Kidney tubule cell (primary cell): ENCODE results near the gene MGAT5.

ENCODE experiments used
- DNase-seq: peaks from one replicate; pipeline ENCODE4 v3.0.0-alpha.2; 2018; ENCODE audit warnings: low spot score

MGAT5 gene

DNA sequence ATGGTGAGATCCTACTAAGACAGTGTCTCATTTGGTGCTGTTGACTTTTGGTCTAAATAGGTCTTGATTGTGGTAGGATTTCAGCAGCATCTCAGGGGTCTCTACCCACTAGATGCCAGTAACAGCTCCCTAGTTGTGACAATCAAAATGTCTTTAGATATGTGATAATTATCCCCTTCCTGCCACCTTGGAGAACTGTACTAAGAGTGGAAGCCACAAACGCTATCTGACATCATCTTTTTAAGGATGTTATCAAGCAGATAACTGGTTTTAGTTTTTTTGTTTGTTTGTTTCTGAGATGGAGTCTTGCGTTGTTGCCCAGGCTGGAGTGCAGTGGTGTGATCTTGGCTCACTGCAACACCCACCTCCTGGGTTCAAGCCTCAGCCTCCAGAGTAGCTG, 3.1 kb downstream of the MGAT5 start:
- DNase-seq = no peak

DNA sequence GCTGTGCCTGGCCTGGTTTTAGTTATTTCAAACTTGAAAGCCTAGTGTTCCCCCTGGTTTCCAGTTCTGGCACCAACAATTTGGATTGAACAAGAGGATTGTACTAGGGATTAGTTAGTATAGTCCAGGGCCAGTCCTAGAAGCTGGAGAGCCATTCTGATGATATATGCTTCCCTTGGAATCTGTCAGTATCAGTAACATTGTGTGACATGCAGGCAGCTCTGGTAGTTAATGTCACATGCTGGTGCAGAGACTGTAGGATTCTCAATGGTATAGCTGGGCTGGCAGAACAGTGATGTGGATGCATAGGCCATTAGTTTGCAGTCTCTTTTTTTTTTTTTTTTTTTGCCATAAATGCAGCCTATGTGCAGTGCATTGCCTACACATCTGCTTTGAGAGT, 3.6 kb downstream of the MGAT5 start:
- no peak for DNase-seq

DNA sequence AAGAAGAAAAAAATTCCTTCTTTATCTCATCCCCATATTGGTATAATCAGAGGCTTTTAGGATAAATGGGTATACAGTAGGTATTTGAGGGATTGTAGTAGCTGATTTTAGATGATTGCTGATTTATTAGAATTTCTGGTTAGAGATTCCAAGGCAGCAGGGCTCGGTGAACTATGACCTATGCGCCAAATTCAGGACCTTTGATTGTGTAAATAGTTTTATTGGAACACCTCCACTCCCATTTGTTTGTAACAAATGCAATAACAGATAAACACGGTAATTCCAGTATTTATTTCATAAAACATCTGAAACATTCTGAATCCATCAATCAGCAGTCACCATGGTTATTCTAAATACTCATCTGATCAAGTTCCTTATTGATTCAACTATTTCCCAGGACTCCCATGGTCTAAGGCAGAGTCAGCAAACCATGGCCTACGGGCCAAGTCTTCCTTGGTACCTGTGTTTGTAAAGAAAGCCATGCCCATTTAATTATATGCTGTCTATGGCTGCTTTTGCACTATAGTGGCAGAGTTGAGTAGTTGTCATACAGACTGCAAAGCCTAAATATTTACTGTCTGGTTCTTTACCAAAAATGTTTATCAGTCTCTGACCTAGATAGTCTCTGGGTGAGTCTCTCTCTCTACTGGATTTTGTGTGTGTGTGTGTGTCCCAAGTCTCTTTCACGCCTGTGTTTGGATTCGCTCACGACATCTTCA, 4.3 kb downstream of the MGAT5 start:
- DNase-seq = no peak

DNA sequence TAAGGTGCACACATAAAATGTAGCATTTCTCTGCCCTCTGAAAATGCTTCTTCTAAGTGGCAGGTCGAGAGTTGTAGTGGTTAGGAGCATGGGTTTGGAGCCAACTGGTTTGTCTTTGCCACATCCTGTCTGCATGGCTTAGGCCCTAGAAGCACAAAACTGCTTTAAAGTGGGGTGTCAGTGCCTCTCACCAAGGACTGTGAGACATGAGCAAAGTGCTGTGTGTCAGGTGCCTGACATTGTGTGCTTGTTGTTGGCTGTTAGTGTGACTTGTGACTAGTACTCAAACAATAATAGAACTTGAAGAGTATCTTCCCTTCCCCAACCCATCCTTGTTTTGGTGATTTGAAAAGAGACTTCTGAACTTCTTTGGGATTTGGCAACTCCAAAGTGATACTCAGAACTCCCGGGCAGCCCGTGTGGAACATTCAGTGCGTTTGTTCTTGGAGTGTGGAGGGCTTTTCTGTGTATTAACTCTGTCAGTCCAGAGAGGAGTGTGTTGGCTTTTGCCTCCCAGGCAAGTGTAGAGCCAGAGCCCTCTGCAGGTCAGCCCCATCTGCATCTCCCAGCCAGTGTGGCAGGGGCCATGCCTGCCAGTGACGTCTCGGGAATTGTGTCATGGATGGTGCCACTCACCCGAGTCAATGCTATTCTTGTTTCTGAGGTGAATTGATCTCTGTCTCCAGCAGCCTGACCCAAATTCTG, 5.0 kb downstream of the MGAT5 start:
- no peak for DNase-seq

DNA sequence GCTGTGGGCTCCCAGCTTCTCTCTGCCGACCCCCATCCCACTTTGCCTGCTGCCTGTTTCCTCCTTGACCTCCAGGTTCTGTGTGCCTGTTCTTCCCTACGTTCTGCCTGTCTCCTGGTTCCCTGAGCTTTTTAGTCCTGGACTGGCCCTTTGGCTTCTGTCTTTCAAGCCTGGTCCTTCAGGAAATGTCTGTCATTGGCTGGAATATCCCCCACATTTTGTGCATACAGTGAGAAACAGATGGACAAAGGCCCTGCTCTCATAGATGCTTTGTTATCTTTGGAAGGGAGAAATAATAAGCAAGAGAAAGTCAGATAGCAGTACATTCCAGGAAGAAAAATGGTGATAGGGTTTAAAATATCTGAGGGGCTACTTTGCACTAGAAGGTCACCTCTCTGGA, 5.7 kb downstream of the MGAT5 start:
- no peak for DNase-seq

- DNase-seq = no peak
Observed at GRCh38 chr2:134259994-134260393, 6.1 kb downstream of the MGAT5 start.

GRCh38 chr2:134260713-134261112, 6.8 kb downstream of the MGAT5 start:
- DNase-seq = no peak

- no peak for DNase-seq
Observed at GRCh38 chr2:134261398-134262131, 7.7 kb downstream of the MGAT5 start.

GRCh38 chr2:134262684-134263083, 8.8 kb downstream of the MGAT5 start:
- no peak for DNase-seq

DNA sequence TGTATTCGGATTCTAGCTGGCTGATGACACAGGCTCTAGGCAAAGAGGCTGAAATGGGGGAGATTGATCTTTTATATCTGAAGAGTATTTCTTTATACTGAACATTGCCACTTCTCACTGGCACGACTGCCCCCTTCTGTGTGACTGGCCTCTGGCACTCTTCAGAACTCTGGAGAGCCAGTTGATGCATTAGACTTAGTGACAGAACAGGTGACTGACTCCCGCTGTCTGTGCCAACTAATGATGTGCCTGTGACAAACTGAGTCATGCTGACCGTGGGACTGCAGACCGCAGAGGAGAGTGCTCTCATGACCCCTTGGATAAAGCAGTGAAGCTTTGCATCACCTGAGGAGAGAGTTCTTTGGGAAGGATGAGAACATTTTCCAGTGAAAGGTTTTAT, 14.4 kb downstream of the MGAT5 start:
- DNase-seq = peak; percentile 89

- no peak for DNase-seq
Observed at GRCh38 chr2:134269230-134269629, 15.4 kb downstream of the MGAT5 start.

DNA sequence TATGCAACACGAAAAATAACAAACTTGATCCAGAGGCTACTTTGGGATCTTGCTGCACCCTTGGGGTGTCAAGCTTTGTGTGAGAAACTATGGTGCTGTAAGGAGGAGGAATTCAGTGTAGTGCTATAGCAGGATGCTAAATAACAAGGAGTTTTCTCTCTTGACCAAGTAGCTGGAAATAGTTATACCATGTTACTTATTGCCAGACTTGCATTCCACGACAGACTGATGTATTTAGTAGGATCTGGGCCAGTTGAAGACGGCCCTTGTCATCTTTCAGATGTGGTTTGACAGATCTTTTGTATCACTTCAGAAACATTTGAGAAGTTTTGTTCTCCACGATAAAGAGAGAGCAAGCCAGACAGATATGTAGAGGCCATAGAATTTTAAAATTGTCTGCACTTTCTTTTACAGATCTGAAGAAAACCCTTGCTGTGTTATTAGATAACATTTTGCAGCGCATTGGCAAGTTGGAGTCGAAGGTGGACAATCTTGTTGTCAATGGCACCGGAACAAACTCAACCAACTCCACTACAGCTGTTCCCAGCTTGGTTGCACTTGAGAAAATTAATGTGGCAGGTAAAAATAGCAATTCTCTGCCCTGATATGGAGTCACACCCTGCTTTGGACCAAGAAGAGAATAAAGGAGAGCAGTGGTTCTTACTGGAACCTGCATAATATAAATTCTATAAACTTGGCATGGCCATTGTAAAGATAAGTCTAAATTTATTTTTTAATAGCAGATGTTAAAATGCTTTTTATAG, 16.3 kb downstream of the MGAT5 start:
- DNase-seq = peak; percentile 68

DNA sequence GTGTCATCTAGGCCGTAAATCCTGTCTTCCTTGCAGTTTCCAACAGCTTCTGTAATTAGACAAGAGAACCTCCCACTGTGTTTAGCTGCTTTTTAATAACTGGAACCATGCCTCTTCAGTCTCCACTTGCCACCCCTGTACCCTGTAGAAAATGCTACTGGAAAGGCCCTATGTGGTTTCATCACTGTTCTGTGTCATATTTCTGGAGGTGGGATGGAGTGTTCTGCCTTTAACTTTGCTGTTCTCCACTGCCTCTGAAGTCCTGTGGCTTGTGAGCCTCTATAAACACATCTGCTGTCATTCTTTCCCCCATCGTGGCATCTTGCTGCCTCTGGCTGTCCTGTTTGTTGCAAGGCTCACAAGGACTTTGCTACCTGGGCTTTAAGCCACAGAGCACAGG, 17.9 kb downstream of the MGAT5 start:
- DNase-seq = no peak

- no peak for DNase-seq
Observed at GRCh38 chr2:134272806-134273205, 18.9 kb downstream of the MGAT5 start.

GRCh38 chr2:134273256-134273983, 19.5 kb downstream of the MGAT5 start:
- no peak for DNase-seq

DNA sequence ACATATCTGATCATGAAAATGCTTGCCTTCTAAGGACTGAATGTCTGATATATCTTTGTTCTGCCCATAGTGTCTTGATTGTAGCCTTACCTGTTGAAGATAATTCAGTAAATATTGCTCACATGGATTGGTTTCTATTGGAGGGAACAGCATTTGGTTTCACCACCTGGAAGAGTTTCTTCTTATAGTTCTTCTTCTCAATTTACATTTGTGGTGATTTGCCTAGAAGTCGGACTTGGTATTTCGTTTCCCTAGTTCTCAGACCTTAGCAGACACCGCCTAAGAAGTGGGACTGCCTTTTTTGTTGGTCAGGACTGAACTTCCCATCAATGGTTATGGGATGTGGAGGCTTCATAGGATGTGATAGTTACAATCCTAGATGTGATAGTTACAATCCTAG, 20.2 kb downstream of the MGAT5 start:
- no peak for DNase-seq

- no peak for DNase-seq
Observed at GRCh38 chr2:134275058-134275862, 21.4 kb downstream of the MGAT5 start.

- DNase-seq = peak; percentile 51
Observed at GRCh38 chr2:134276381-134277172, 22.7 kb downstream of the MGAT5 start.

- peak; percentile 76 for DNase-seq
Observed at GRCh38 chr2:134277223-134277622, 23.4 kb downstream of the MGAT5 start.

DNA sequence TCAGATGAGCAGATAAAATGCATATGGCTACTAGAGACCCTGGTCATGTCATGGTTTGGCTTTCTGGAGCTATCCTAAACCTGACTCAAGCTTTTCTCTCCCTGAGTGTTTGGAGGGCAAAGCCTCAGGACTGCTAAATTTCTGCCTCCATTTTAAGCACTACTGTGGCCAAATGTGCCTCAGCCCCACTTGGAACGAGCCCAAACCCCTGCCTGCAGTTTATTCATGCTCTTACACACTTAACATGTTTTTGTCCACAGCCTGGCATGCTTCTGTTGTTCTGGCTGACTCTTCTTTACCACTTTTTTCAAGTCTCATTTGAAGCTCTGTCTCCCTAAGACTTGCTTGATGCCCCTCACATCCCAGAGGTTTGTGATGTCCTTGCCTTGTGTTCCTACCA, 24.7 kb downstream of the MGAT5 start:
- DNase-seq = no peak
